ENCODE results near the gene CCDC192. TPM values are rescaled to one million over a fixed set of nuclear protein-coding genes. Genes with fewer than 3 reads are reported as not detected.

CCDC192 gene
- total RNA-seq, 4 donors from 2014 or later: not detected

- DNase-seq (ENCODE audit: low spot score in 2 of 2): no peak
- intact Hi-C loops (cut with DNase I; ENCODE audit: low total_unique reads): no loop called here
- TF ChIP-seq CTCF (IDR thresholded peaks at IDR 0.05) (no peak), POLR2A (IDR thresholded peaks at IDR 0.05) (no peak)
- H3K4me3 ChIP-seq (ENCODE audit: low read depth, poor library complexity, severe bottlenecking): no peak overlapping the region
- WGBS, 2 donors: 95% methylated on average over 5 of the region's 5 CpGs
Measured at GRCh38 chr5:127978738-127979300, 275.6 kb downstream of the CCDC192 start.

DNA sequence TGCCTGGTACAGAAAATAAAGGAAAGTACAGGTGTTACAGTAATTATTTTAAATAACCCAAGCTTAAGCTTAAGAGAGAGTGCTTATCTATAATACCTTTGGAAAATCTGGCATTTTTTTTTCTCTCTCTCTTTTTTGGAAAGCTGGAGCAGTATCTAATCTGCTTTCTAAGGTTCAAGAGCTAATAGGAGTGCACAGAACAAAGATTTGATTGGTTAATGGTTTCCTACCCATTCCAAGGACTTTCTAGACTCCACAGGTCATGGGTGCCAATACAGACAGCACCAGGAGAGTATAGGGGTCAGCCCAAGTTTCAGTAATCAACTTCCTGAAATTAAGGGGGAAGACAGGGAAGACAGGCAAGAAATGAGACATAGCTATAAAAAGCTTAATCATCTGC, 276.3 kb downstream of the CCDC192 start:
- no peak overlapping the region for H3K4me3 ChIP-seq (ENCODE audit: low read depth, poor library complexity, severe bottlenecking)
- no peak for TF ChIP-seq CTCF (IDR thresholded peaks at IDR 0.05)
- TF ChIP-seq POLR2A (IDR thresholded peaks at IDR 0.05): no peak
- no peak for DNase-seq (ENCODE audit: low spot score in 2 of 2)
- intact Hi-C loops (cut with DNase I; ENCODE audit: low total_unique reads): no loop called here

DNA sequence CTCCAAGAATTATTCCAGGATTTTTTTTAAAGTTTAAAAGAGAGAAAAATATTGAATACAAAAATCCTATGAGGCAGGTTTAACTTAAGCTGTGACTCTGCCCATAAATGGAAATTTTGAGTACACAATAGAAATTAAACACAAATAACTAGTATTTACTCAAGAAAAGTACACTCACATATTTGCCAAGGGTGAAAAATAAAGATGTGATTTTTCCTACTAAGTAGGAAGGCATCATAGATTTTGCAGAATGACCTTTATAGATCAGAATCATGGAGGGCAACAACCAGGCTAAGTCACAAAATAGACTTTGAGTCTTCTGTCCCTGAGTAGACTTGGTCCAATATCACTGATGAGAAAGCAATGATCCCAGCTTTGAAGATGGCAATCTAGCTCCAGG, 277.7 kb downstream of the CCDC192 start:
- TF ChIP-seq CTCF (IDR thresholded peaks at IDR 0.05): no peak
- TF ChIP-seq POLR2A (IDR thresholded peaks at IDR 0.05): no peak
- no peak for DNase-seq (ENCODE audit: low spot score in 2 of 2)
- no peak overlapping the region for H3K4me3 ChIP-seq (ENCODE audit: low read depth, poor library complexity, severe bottlenecking)
- intact Hi-C loops (cut with DNase I; ENCODE audit: low total_unique reads): no loop called here

DNA sequence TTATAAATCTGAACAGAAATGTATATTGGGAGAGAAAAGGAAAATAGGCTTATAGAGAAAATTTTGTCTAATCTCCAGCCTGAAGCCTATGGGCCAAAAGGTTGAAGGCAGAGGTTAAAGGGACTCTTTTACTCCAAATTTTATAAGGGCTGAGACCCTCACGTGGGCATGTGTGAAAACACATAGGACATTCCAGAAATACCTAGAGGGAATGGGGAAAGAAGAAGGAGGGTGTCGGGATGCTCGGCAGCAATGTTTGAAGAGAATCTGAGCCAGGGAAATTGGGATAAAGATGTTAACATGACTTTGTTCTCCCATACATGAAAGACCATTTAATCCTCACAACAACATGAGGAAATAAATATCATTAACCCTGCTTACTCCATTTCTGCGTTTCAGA, 278.3 kb downstream of the CCDC192 start:
- TF ChIP-seq CTCF (IDR thresholded peaks at IDR 0.05) (no peak), POLR2A (IDR thresholded peaks at IDR 0.05) (no peak)
- intact Hi-C loops (cut with DNase I; ENCODE audit: low total_unique reads): no loop called here
- H3K4me3 ChIP-seq (ENCODE audit: low read depth, poor library complexity, severe bottlenecking): no peak overlapping the region
- WGBS, 2 donors: 90% methylated on average over 4 of the region's 4 CpGs
- no peak for DNase-seq (ENCODE audit: low spot score in 2 of 2)

GRCh38 chr5:127985811-127986325, 282.7 kb downstream of the CCDC192 start:
- intact Hi-C loops (cut with DNase I; ENCODE audit: low total_unique reads): no loop called here
- WGBS, 2 donors: 92 to 95% methylated on average over 7 of the region's 7 CpGs
- no peak overlapping the region for H3K4me3 ChIP-seq (ENCODE audit: low read depth, poor library complexity, severe bottlenecking)
- no peak for DNase-seq (ENCODE audit: low spot score in 2 of 2)
- no peak for TF ChIP-seq POLR2A (IDR thresholded peaks at IDR 0.05)

GRCh38 chr5:127987354-127988145, 284.4 kb downstream of the CCDC192 start:
- intact Hi-C loops (cut with DNase I; ENCODE audit: low total_unique reads): no loop called here
- DNase-seq (ENCODE audit: low spot score in 2 of 2): no peak
- no peak for TF ChIP-seq CTCF (IDR thresholded peaks at IDR 0.05)
- no peak for TF ChIP-seq POLR2A (IDR thresholded peaks at IDR 0.05)
- WGBS, 2 donors: 82 to 96% methylated on average over 2 of the region's 2 CpGs
- no peak overlapping the region for H3K4me3 ChIP-seq (ENCODE audit: low read depth, poor library complexity, severe bottlenecking)
